Activated T-cell treated with anti-CD3 and anti-CD28 coated beads, Interleukin-2, amount 50 U/mL, for 1 hour (primary cell): Measurements from ENCODE around the gene IL20RB.
"Not testable (repeated sequence)": the region's sequence is repeated elsewhere in the genome, so short reads cannot be mapped to it uniquely, and the experiment has no call there.

Experiments used
- DNase-seq: peaks from one replicate; pipeline ENCODE4 v3.0.0-alpha.2; 2020

The IL20RB gene

DNA sequence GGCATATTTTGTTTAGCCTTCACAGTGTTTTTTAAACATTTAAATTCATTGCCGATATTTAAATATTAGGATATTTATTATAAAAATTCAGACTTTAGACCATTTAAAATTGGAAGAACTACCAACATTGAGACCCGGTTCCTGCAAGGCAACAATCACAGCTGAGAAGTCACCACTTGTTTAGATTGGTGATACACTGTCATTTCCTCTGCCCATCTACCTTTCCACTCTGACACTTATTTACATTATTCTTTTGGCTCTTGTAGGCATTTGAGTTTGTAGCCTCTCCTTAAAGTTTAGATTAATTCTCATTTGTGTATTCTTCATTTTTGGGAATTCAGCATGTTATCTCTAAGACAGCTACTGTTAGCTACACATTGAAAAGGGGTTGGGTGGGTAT lies 10.3 kb upstream of the IL20RB start:
- DNase-seq = no peak

DNA sequence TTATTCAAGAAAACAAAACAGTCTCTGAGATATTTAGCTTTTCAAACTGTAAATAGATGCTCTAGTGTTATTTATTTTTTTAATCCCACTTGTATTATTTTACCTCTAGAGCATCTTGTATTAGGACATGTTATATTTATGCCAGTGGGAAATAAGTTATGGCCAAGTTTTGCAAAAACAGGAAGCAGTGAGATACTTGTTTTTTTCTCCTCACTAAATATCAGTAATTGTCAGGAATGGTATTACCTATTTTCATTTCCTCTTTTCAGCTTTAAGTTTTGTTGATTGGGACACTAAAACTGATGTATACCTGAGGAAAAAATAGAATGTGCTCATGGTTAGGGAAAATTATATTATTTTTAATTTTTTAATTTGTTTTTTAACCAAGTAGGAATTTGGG lies 8.6 kb upstream of the IL20RB start:
- no peak for DNase-seq

DNA sequence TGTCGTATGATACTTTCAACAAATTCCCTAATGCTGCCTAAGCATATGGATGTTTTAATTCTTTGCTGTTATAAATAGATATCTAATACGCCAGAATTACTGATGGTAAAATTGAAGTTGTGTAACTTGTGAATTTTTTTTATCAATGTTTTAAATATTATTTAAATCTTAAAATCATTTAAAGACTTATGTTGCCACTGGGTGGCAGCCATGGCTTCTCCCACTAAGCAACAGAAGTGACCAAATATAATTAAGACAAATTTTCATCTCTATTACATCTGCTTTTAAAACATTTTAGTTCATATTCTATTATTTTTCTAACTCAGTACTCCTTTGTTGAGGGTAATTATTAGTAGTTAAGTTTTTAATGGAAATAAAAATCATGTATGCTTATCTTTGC lies 8.1 kb upstream of the IL20RB start:
- no peak for DNase-seq

DNA sequence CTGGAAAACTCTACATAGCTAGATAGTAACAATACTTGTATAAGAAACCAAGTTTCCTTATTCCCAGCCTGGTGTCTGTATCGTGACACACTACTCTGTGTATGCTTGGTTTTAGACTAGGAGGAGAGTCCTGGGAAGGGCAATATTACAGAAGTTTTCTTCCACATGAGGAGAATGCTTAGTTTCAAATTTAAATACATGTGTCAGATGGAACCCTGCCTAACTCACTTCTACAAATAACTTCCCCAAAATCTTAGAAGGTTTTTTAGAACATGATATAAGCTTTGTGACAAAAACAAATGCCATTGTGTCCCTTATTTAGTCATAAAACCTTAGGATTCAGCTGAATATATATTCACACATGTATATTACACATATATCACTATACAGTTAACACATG lies 7.2 kb upstream of the IL20RB start:
- DNase-seq = no peak

DNA sequence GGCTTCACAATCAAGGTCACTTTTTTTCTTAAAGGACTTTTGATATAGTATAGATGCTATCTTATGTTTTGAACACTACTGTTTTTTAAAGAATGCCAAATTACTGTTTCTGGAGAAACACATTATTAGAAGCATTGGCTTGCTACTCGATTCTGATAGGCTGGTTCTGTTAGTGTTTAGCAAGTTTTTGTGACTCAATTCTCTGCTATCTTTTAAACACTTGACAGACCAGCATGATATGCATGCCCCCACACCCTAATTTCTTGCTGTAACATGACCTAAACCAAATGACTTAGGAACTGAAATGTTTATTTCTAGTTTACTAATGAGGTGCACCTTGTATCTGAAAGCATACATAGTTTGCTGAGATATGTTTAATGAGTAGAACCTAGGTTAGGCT lies 5.5 kb upstream of the IL20RB start:
- DNase-seq = no peak

DNA sequence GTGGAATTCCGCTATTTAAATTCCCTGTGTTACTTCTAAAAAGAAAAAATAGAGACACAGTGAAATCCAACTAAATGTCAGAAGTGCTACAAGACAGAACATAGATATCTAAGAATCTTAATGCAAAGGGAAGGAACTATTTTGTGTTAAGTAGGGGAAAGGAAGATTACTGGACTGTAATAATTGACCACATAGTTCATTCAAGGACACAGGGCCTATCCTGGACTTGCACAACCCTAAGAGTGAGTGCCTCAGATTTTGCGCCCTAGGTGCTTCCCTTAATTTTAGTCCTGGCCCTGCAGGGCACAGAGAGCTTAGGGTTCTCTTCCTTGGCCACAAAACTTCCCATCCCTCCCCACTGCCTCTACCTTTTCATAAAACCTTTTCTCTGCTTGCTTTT lies 3.5 kb upstream of the IL20RB start:
- DNase-seq = no peak

DNA sequence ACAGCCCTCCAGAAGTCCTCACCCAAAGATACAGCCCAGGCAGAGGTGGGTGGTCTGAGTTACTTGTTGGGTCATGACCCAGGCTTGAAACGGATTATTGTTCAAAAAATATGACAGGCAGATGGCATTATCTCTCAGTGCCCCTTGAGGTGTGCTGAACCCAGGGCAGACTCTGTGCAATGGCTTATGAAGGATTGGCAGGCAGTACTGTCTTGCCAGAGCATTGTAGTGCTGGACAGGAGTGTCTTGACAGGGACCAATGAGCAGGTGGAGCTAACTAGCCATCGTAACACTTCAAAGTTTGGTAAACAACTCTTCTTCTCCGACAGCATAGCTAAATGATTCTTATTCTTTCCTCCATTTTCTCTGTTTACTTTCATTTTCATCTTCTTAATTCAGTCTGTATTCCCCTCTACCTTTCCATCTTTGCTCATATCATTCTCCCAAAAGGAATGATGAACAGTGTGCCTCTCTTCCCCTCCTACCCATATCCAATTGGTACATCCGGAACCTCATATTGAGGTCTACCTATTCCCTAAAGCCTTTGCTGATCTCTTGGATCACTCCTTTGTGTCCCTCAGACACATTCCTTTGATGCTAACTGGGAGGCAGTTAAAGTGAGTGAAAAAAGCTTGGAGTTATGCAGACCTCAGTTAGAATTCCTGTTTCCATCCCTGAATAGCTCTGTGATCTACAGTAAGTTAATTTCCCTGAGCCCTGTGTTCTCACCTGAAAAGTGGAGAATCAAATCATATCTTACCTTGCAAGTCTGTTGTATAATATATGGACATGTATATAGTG lies 2.6 kb upstream of the IL20RB start:
- DNase-seq = no peak

DNA sequence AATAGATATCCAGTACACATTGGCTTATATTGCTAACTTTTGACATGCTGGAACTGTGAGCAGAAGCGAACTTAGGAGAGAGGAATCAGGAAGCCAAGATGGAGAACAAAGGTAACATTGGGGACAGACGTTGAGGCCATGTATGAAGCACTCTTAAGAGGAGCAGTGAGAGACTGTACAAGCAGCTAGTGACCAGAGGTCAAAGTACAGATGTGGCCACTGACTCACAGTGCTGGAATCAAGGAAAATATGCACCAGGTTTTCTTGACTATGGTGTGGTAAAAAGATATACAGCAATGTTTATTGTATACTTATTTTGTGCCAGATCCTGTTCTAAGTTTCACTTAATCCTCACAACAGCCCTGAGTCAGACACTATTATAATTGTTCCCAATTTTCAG lies 2.0 kb upstream of the IL20RB start:
- no peak for DNase-seq

DNA sequence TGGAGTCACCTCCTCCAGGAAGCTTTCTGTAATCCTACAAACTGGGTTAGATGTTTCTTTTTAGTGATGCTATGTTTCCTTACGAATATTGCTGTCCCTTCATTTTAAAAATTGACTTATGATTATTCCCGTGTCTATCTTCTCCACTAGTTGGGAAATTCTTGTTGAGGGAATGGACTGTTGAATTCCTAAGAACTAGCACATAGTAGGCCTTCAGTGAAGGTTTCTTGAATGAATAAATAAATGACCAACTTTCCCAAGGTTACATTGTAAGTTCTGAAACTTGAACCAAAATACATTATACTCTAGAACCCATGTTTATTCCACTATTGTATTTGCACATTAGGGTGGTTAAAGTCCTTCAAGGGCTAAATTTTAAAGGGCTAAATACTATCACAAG lies 812 bp upstream of the IL20RB start:
- DNase-seq = no peak

DNA sequence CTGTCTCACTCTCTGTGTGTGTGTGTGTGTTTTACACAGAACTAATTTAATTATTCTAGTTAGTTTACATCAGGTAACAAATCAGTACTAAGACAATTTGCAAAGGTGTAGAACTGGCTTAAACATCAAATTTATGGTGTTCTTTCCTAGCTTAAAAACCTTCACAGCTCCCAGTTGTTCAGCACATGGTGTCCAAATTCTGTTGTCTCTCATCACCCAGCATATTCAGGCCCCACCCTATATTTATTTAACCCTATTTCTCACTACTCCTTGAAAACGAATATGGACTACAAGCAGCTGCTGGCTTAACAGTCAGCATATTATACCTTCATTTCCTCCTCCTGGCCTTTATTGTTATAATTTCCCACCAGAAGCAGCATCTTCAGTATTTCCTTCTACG lies 1.2 kb downstream of the IL20RB start:
- no peak for DNase-seq

DNA sequence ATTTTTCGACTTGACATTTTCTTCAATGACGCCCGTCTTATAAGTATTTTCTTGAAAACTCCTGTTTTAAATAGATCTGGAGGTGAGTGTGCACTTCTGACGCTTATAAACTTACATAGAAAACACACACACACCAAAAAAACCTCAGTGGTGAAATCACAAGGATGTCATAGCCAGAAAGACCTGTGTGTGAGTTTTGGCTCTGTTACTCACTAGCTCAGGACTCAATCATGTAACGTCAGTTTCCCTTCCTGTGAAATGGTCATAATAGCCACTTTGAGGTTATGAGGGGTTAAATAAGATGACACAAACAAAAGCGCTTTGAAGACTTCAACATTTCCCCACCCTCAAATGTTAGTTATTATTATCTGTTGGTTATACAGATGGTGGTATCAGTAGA lies 1.8 kb downstream of the IL20RB start:
- no peak for DNase-seq

DNA sequence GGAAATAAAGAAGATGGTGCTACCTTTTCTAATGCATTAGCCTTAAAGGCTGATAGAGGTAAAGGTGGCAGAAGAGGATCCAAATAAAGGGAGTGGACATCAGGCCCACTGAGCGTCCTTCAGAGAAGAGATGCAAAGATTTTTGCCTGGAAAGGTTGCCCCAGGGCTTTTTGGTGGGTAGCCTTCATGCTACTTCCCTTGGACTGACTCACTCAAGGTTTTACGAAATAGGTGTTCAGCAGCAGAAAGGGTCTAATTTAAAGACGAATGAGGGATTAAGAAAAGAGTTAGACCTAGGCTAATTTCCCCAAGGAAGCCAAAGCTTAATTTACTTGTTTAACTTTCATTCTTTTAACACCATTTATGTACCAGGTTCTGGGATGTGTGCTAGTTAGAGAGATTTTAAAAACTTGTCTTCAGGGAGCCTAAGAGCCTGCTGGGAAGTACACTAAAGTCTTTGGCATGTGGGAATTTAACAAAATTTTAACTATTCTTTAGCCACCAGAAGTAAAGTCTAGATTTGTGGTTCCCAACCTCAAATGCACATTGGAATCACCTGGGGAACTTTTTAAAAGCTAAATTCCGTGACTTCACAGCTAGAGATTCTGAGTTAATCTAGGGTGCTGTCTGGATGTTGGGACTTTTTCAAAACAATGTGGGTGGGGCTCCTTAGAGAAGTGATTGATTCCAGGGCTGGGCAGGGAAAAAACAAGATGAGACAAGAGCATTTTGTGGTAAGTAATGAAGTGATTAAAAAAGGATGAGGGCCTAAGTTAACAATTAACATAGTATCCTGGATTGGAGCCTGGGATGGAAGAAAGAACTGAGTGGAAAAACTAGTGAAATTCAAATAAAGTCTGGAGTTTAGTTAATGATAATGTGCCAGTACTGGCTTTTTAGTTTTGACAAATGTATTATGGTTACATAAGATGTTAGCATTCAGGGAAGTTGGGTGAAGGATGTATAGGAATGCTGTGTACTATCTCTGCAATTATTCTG lies 3.4 kb downstream of the IL20RB start:
- no peak for DNase-seq

DNA sequence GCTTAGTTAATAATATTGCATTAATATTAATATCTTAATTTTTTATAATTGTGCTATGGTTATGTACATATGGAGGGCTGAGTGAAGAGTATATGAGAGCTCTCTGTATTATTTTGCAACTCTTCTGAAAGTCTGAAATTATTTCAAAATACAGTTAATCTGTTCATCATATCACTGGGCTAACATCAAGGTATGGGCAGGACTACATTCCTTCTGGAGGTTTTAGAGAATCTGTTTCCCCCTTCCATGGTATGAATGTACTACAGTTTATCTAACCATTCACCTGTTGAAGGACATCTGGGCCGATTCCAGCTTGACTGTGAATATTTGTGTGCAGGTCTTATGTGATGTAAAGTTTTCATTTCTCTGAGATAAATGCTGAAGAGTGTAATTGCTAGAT lies 5.1 kb downstream of the IL20RB start:
- DNase-seq = no peak

DNA sequence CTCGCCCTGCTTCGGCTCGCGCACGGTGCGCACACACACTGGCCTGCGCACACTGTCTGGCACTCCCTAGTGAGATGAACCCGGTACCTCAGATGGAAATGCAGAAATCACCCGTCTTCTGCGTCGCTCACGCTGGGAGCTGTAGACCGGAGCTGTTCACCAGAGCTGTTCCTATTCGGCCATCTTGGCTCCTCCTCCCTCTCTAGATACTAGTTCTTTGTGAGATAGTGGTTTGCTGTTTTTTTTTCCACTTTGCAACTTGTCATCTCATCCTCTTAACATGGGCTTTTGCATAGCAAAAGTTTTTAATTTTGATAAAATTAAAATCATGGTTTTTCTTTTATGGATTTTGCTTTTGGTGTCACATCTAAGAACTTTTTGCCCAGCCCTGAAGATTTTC lies 11.8 kb downstream of the IL20RB start:
- DNase-seq = not testable (repeated sequence)

DNA sequence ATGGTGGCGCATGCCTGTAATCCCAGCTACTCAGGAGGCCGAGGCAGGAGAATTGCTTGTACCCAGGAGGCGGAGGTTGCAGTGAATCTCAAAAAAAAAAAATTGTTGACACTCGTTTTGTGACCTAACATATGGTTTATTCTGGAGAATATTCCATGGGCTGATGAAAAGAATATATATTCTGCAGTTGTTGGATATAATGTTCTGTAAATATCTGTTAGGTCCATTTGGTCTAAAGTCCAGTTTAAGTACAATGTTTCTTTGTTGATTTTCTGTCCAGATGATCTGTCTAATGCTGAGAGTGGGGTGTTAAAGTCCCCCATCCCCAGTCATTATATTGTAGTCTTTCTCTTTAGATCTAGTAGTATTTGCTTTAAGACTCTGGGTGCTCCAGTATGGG lies 15.6 kb downstream of the IL20RB start:
- no peak for DNase-seq

DNA sequence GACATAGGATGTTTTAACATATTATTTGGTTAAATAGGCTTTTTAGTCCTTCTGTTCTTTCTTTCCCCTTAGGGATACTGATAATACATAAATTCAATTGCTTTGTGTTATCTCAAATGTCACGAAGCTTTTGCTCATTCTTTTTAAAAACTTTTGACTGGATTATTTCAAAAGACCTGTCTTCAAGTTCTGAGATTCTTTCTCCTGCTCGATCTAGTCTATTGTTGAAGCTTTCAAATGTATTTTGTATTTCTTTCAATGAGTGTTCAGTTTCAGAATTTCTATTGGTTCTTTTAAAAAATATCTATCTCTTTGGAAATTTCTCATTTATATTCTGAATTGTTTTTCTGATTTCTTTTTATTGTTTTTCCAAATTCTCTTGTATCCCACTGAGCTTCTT lies 16.9 kb downstream of the IL20RB start:
- DNase-seq = no peak

DNA sequence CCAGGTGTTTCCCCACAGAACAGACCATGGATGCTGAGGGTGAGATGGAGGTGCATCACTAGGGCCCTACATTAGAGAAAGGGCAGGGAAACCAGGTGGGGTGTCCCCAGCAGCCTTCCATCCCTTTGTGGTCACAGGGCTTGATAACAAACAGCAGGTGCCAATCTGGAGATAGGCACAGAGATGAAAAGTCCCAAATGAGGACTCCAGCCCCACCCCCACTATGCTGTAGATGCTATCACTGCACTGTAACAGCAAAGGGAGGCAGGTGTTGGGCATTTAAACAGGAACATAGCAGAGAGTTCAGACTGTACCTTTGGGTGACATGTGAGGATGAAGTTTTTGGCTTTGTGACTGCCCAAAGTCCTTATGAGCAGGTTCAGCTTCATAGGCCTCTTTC lies 21.4 kb downstream of the IL20RB start:
- DNase-seq = no peak

DNA sequence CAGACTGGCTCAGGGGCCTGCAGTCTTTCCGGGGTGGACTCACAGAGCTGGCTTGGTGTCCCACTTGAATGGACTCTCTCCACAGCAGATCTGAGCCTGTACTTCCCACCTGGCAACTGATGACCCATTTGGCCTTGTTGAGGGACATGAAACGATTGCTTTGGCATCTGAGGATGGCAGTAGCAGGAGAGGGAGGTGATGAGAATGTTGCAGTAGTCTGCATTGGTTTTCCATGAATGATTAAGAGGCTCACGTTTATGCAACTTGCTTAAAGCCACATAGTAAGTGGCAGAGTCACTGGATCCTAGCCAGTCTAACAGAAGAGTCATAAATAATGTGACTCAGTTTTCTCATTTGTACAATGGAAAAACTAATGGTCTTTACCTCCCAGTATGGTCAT lies 21.9 kb downstream of the IL20RB start:
- no peak for DNase-seq

DNA sequence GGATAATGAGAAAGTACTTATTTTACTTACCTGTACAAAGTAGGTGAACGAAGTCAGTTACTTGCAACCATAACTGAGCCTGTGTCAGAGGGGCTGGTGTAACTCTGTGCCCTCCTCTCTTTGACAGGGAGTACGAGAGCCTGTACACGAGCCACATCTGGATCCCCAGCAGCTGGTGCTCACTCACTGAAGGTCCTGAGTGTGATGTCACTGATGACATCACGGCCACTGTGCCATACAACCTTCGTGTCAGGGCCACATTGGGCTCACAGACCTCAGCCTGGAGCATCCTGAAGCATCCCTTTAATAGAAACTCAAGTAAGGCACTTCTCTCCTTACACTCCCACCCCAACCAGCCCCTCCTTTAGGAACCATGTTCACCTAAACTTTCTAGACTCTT lies 24.2 kb downstream of the IL20RB start:
- no peak for DNase-seq

DNA sequence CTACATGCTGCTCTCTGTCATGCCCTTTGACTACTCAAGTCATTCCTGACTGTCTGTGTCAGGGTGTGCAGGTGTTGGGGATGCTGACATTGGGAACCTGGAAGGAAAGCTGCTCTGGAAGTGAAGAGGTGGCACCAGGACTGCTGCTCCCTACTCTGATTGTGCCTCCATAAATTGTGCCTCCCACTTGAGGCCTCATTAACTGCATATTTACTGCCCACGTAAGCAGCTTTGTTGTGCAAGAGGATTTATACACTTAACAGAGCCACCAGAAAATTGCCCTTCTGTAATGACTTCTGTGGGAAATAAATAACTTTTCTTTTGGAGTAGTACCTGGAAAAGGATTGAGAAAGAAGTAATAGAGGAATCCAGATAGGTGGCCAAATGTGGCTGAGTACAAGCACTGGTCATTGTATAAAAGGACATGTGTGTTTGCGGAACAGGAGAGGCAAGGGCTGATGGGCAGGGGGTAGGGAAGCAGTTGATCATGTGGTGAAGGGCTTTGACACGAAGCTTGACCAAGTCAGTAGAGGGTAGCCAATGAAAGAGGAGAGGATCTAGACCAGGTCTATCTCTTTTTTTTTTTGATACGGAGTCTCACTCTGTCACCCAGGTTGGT lies 24.8 kb downstream of the IL20RB start:
- no peak for DNase-seq

DNA sequence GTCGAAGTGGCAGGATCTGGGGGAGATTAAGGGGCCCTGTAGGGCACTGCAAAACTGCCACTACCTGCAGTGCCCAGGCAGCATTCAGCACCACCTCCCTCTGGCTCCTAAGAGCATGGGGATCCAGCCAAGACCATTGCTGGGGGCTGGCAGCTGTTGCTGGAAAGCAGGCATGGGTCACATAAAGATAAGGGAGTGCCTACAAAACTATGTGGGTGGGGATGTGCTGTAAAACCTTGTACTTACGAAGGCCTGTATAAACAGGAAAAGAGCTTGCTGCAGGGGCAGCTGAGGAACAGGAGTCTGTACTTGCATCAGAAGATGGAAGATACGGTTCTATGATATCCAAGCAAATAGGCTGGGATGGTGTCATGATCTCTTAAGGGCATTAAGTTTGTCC lies 27.1 kb downstream of the IL20RB start:
- DNase-seq = no peak

DNA sequence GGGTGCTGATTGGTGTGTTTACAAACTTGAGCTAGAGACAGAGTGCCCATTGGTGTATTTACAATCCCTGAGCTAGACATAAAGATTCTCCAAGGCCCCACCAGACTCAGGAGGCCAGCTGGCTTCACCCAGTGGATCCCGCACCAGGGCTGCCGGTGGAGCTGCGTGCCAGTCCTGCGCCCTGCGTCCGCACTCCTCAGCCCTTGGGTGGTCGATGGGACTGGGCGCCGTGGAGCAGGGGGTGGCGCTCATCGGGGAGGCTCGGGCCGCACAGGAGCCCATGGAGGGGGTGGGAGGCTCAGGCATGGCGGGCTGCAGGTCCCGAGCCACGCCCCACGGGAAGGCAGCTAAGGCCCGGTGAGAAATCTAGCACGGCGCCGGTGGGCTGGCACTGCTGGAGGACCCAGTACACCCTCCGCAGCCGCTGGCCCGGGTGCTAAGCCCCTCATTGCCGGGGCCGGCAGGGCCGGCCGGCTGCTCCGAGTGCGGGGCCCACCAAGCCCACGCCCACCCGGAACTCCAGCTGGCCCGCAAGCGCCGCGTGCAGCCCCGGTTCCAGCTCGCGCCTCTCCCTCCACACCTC lies 29.7 kb downstream of the IL20RB start:
- not testable (repeated sequence) for DNase-seq

DNA sequence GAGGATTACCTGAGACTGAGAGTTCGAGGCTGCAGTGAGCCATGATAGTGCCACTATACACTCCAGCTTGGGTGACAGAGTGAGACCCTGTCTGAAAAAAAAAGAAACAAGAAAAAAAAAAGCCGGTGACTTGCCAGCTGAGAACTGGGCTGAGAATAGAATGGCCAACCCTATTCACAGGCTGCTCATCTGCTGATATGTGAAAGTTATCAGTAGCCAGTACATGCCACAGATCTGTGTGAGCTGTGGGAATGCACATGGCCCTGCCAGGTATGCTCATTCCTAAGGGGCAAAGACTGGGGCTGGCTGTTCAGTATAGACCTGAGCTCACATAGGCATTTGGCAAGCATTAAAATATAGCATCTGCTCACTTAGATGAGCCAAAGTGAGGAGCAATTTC lies 30.9 kb downstream of the IL20RB start:
- DNase-seq = no peak
